Measurements from ENCODE around the gene SPANXN1.
"Not testable (repeated sequence)": the region's sequence is repeated elsewhere in the genome, so short reads cannot be mapped to it uniquely, and the experiment has no call there.

The SPANXN1 gene

GRCh38 chrX:145247203-145247602 is at the start of gene SPANXN1:
SPANXN1 (plus strand) TSS chrX:145247503; CDS start chrX:145247587, 84 bp downstream.
- DNase-seq: not testable (repeated sequence)

GRCh38 chrX:145199078-145199477 is 48.2 kb upstream of the SPANXN1 start:
- no peak for DNase-seq

GRCh38 chrX:145213504-145213903 is 33.8 kb upstream of the SPANXN1 start:
- no peak for DNase-seq

GRCh38 chrX:145292218-145292617 is 44.9 kb downstream of the SPANXN1 start:
- DNase-seq: no peak

Measured in stimulated activated CD4-positive, alpha-beta T cell treated with anti-CD3 and anti-CD28 coated beads, Interleukin-2, amount 100 ng/mL, for 24 hours (primary cell).